ENCODE measurements around the gene MUTYH. TPM values are rescaled to one million over a fixed set of nuclear protein-coding genes. Genes with fewer than 3 reads are reported as not detected.

MUTYH gene
- total RNA-seq, 1 experiment from 2014 or later: 53.2 TPM

- Histone ChIP-seq H3K36me3 (ENCODE audit: low read depth) (0 out of 2 replicates have a peak, but pooled peaks cover 15% of the 10 kb centered on the region), H3K9me3 (ENCODE audit: insufficient read depth, low read depth) (no peaks in the 10 kb centered on the region), H3K4me2 (no peak overlapping the region), H3F3A (ENCODE audit: insufficient read depth, low read depth) (peaks cover 20% of the 10 kb centered on the region; the same call in 1 of the 2 replicates), H2AFZ (no peak overlapping the region), H3K79me2 (ENCODE audit: low read depth) (peaks cover 14% of the 10 kb centered on the region), H3K9me2 (ENCODE audit: insufficient read depth) (no peaks in the 10 kb centered on the region), H4K20me1 (ENCODE audit: insufficient read depth) (no peaks in the 10 kb centered on the region), H3K4me1 (replicated peaks; ENCODE audit: insufficient read depth) (peaks cover 29% of the 10 kb centered on the region), H3K4me3 (no peak overlapping the region), H3K27ac (no peak overlapping the region), H3K27me3 (ENCODE audit: insufficient read depth, low read depth) (no peaks in the 10 kb centered on the region)
- TF ChIP-seq EZH2 (IDR thresholded peaks at IDR 0.05; ENCODE audit: low read depth) (no peak), CTCF (conservative IDR thresholded peaks at IDR 0.05) (no peak)
- intact Hi-C loops (cut with micrococcal nuclease; ENCODE audit: unreplicated experiment): no loop called here
- no TSS peak for BruUV-seq (replicated peaks)
- ChIA-PET POLR2A (ENCODE audit: unreplicated experiment) (no interaction called here), CTCF (interaction anchor here (0.5 kb wide), 1 partner anchor 923 kb away, joined by 9 read pairs; no protein-coding TSS in a partner anchor)
- no peak for DNase-seq
Measured at GRCh38 chr1:45346473-45346872, 6.2 kb upstream of the MUTYH start.

- POLR2A ChIA-PET (ENCODE audit: unreplicated experiment): no interaction called here
- CTCF ChIA-PET: no interaction called here
- H4K20me1 ChIP-seq (ENCODE audit: insufficient read depth): no peaks in the 10 kb centered on the region
- H3F3A ChIP-seq (ENCODE audit: insufficient read depth, low read depth): peaks cover 20% of the 10 kb centered on the region; the same call in 1 of the 2 replicates
- H3K27ac ChIP-seq: no peak overlapping the region
- H3K9me3 ChIP-seq (ENCODE audit: insufficient read depth, low read depth): no peaks in the 10 kb centered on the region
- peaks cover 37% of the 10 kb centered on the region for H3K4me1 ChIP-seq (replicated peaks; ENCODE audit: insufficient read depth)
- no peak overlapping the region for H2AFZ ChIP-seq
- 0 out of 2 replicates have a peak, but pooled peaks cover 15% of the 10 kb centered on the region for H3K36me3 ChIP-seq (ENCODE audit: low read depth)
- peaks cover 28% of the 10 kb centered on the region for H3K79me2 ChIP-seq (ENCODE audit: low read depth)
- H3K4me2 ChIP-seq: no peak overlapping the region
- intact Hi-C loops (cut with micrococcal nuclease; ENCODE audit: unreplicated experiment): no loop called here
- no TSS peak for BruUV-seq (replicated peaks)
- TF ChIP-seq CTCF (conservative IDR thresholded peaks at IDR 0.05) (no peak), EZH2 (IDR thresholded peaks at IDR 0.05; ENCODE audit: low read depth) (no peak)
- no peak overlapping the region for H3K4me3 ChIP-seq
- H3K27me3 ChIP-seq (ENCODE audit: insufficient read depth, low read depth): no peaks in the 10 kb centered on the region
- H3K9me2 ChIP-seq (ENCODE audit: insufficient read depth): no peaks in the 10 kb centered on the region
- no peak for DNase-seq
Measured at GRCh38 chr1:45345014-45345413, 4.8 kb upstream of the MUTYH start.

- intact Hi-C loops (cut with micrococcal nuclease; ENCODE audit: unreplicated experiment): no loop called here
Measured at GRCh38 chr1:45344499-45344898, 4.3 kb upstream of the MUTYH start.

More at GRCh38 chr1:45344499-45344898, 4.3 kb upstream of the MUTYH start:
- no peaks in the 10 kb centered on the region for H3K9me2 ChIP-seq (ENCODE audit: insufficient read depth)
- H3K36me3 ChIP-seq (ENCODE audit: low read depth): 0 out of 2 replicates have a peak, but pooled peaks cover 15% of the 10 kb centered on the region
- peaks cover 28% of the 10 kb centered on the region for H3K79me2 ChIP-seq (ENCODE audit: low read depth)
- no peak for TF ChIP-seq CTCF (conservative IDR thresholded peaks at IDR 0.05)
- TF ChIP-seq EZH2 (IDR thresholded peaks at IDR 0.05; ENCODE audit: low read depth): no peak
- H3K27me3 ChIP-seq (ENCODE audit: insufficient read depth, low read depth): no peaks in the 10 kb centered on the region
- H3K27ac ChIP-seq: no peak overlapping the region
- POLR2A ChIA-PET (ENCODE audit: unreplicated experiment): interaction anchor here (0.6 kb wide), 1 partner anchor 13 kb away, joined by 6 read pairs; no protein-coding TSS in a partner anchor
- CTCF ChIA-PET: interaction anchor here (0.6 kb wide), 1 partner anchor 173 kb away, joined by 9 read pairs; no protein-coding TSS in a partner anchor
- H3F3A ChIP-seq (ENCODE audit: insufficient read depth, low read depth): peaks cover 20% of the 10 kb centered on the region; the same call in 1 of the 2 replicates
- no peak overlapping the region for H2AFZ ChIP-seq
- no TSS peak for BruUV-seq (replicated peaks)
- no peak for DNase-seq
- no peaks in the 10 kb centered on the region for H4K20me1 ChIP-seq (ENCODE audit: insufficient read depth)
- no peaks in the 10 kb centered on the region for H3K9me3 ChIP-seq (ENCODE audit: insufficient read depth, low read depth)
- no peak overlapping the region for H3K4me3 ChIP-seq
- no peak overlapping the region for H3K4me2 ChIP-seq
- peaks cover 36% of the 10 kb centered on the region for H3K4me1 ChIP-seq (replicated peaks; ENCODE audit: insufficient read depth)

All from PC-9 (cell line).